ENCODE data around the gene MINK1. TPM values are rescaled to one million over a fixed set of nuclear protein-coding genes. Genes with fewer than 3 reads are reported as not detected.

Gene MINK1
- total RNA-seq, 1 donor from 2014 or later = 117 TPM

DNA sequence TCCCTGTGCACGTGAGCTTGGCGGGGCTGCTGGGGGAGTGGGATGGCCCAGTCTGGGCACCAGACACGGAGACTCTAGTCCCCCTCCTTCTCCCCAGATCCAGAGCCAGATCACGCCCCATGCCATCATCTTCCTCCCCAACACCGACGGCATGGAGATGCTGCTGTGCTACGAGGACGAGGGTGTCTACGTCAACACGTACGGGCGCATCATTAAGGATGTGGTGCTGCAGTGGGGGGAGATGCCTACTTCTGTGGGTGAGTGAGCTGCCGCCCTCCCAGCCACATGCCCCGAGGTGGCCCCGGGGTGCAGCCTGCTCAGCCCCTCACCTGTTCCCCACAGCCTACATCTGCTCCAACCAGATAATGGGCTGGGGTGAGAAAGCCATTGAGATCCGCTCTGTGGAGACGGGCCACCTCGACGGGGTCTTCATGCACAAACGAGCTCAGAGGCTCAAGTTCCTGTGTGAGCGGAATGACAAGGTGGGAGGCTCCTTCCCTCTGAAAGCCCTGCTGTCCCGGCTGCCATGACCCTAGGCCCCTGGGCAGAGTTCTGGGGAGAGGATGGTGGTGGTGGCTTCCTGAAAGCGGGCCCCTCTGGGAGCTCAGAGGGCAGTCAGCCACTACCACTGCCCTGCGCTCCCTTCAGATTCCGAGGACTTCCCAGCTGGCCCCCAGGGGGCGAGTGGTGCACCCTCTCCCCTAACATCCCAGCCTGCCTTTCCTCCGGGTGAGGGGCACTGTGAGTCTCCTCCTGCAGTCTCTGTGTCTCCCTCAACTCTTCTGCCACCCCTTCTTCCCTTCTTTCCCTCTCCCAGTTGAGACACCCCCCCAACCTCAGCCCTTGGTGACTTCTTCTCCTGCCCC is 63.4 kb downstream of the MINK1 start:
- Mint-ChIP-seq H3K36me3 (peaks cover 12% of the 10 kb centered on the region), H3K27me3 (ENCODE audit: low read depth) (no peaks in the 10 kb centered on the region), H3K4me1 (peaks cover 6% of the 10 kb centered on the region), H3K27ac (no peak overlapping the region), H3K9me3 (no peaks in the 10 kb centered on the region), H3K4me3 (no peak overlapping the region)
- TF ChIP-seq, protein P1, sequence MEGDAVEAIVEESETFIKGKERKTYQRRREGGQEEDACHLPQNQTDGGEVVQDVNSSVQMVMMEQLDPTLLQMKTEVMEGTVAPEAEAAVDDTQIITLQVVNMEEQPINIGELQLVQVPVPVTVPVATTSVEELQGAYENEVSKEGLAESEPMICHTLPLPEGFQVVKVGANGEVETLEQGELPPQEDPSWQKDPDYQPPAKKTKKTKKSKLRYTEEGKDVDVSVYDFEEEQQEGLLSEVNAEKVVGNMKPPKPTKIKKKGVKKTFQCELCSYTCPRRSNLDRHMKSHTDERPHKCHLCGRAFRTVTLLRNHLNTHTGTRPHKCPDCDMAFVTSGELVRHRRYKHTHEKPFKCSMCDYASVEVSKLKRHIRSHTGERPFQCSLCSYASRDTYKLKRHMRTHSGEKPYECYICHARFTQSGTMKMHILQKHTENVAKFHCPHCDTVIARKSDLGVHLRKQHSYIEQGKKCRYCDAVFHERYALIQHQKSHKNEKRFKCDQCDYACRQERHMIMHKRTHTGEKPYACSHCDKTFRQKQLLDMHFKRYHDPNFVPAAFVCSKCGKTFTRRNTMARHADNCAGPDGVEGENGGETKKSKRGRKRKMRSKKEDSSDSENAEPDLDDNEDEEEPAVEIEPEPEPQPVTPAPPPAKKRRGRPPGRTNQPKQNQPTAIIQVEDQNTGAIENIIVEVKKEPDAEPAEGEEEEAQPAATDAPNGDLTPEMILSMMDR (IDR thresholded peaks at IDR 0.05; ENCODE audit: unreplicated experiment) = no peak
- no peak for DNase-seq (ENCODE audit: low spot score in 2 of 2, unreplicated experiment in 2 of 2)

DNA sequence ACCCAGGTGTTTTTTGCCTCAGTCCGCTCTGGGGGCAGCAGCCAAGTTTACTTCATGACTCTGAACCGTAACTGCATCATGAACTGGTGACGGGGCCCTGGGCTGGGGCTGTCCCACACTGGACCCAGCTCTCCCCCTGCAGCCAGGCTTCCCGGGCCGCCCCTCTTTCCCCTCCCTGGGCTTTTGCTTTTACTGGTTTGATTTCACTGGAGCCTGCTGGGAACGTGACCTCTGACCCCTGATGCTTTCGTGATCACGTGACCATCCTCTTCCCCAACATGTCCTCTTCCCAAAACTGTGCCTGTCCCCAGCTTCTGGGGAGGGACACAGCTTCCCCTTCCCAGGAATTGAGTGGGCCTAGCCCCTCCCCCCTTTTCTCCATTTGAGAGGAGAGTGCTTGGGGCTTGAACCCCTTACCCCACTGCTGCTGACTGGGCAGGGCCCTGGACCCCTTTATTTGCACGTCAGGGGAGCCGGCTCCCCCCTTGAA is 64.1 kb downstream of the MINK1 start:
- no peak for DNase-seq (ENCODE audit: low spot score in 2 of 2, unreplicated experiment in 2 of 2)
- H3K4me3 Mint-ChIP-seq = no peak overlapping the region
- TF ChIP-seq, protein P1 (IDR thresholded peaks at IDR 0.05; ENCODE audit: unreplicated experiment) = no peak
- H3K27me3 Mint-ChIP-seq (ENCODE audit: low read depth) = no peaks in the 10 kb centered on the region
- H3K9me3 Mint-ChIP-seq = no peaks in the 10 kb centered on the region
- H3K4me1 Mint-ChIP-seq = peaks cover 6% of the 10 kb centered on the region
- H3K27ac Mint-ChIP-seq = no peak overlapping the region
- peaks cover 12% of the 10 kb centered on the region for H3K36me3 Mint-ChIP-seq

DNA sequence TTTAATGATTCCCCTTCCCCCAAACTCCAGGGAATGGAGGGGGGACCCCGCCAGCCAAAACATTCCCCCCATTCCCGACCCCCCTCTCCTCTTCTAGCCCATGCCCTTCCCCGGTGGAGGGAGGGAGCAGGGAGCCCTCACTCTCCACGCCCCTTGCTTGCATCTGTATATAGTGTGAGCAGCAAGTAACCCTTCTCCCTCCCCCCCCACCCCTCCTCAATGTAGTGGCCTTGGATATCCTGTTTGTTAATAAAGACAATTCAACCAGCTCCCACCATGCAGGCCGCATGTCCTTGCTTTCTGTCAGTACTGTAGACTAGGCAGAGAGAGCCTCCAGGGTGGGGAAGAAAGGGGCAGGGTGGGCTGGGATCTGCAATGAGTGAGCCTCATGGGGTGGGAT is 64.6 kb downstream of the MINK1 start:
- H3K27ac Mint-ChIP-seq = no peak overlapping the region
- no peaks in the 10 kb centered on the region for H3K27me3 Mint-ChIP-seq (ENCODE audit: low read depth)
- no peak for DNase-seq (ENCODE audit: low spot score in 2 of 2, unreplicated experiment in 2 of 2)
- H3K9me3 Mint-ChIP-seq = no peaks in the 10 kb centered on the region
- peaks cover 6% of the 10 kb centered on the region for H3K4me1 Mint-ChIP-seq
- TF ChIP-seq, protein P1 (IDR thresholded peaks at IDR 0.05; ENCODE audit: unreplicated experiment) = no peak
- H3K36me3 Mint-ChIP-seq = peaks cover 10% of the 10 kb centered on the region
- H3K4me3 Mint-ChIP-seq = no peak overlapping the region

DNA sequence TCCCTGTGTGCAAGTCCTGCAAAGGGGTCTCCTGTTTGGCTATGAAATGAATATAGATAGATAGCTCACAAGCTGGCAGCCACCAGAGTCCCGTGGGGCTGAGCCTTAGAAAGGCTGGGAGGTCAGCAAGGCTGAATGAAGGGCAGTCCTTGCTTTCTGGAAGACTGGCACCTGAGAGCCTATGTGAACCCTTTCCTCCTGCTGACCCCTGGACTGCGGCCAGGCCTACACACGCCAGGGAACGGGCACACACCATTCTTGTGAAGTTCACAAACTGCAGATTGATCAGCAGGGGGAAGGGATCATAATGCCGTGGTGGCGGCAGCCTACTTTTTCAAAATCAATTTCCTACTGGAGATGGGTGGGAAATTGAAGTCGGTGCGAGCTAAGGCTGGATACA is 65.2 kb downstream of the MINK1 start:
- Mint-ChIP-seq H3K4me3 (peak overlapping the region; percentile 59), H3K27ac (peak overlapping the region; percentile 73), H3K4me1 (peaks cover 9% of the 10 kb centered on the region), H3K9me3 (no peaks in the 10 kb centered on the region), H3K27me3 (ENCODE audit: low read depth) (no peaks in the 10 kb centered on the region), H3K36me3 (peaks cover 10% of the 10 kb centered on the region)
- DNase-seq (ENCODE audit: low spot score in 2 of 2, unreplicated experiment in 2 of 2) = no peak
- TF ChIP-seq, protein P1 (IDR thresholded peaks at IDR 0.05; ENCODE audit: unreplicated experiment) = no peak

DNA sequence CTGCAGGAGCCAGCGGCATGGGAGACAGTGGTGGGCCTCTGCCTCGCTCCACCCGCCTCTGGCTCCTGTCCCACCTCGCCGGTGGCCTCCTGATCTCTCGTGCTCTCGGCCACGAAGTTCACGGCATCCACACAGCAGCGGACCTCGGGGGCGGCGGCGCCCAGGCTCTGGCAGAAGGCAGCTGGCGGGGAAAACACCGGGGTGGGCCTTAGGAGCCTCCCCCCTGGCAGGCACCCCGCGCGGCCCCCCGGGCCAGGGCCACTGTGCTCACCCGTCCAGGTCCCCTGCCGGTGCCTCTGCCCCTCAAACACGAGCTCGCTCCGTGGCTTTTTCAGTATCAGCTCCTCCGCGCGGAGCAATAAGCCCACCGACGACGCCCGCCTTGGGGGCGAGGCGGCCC is 65.8 kb downstream of the MINK1 start:
- peaks cover 12% of the 10 kb centered on the region for H3K36me3 Mint-ChIP-seq
- H3K27me3 Mint-ChIP-seq (ENCODE audit: low read depth) = no peaks in the 10 kb centered on the region
- no peak for DNase-seq (ENCODE audit: low spot score in 2 of 2, unreplicated experiment in 2 of 2)
- peak overlapping the region; percentile 59 for H3K4me3 Mint-ChIP-seq
- no peaks in the 10 kb centered on the region for H3K9me3 Mint-ChIP-seq
- H3K27ac Mint-ChIP-seq = no peak overlapping the region
- TF ChIP-seq, protein P1 (IDR thresholded peaks at IDR 0.05; ENCODE audit: unreplicated experiment) = no peak
- peaks cover 13% of the 10 kb centered on the region for H3K4me1 Mint-ChIP-seq
